DMS79 treated with DMSO at 0.1 percent for 48 hours (cell line): ENCODE data around the gene GALNT2.
A peak's percentile ranks its signal among the peaks of the same experiment; 100 is the strongest.

Source experiments
- DNase-seq: peaks from one replicate; lab custom pipeline; 2025; lab: John Stamatoyannopoulos, UW

Gene GALNT2

GRCh38 chr1:230112782-230113181 lies 45.7 kb downstream of the GALNT2 start:
- peak; percentile 49 for DNase-seq

GRCh38 chr1:230113235-230113592 lies 46.2 kb downstream of the GALNT2 start:
- DNase-seq: peak; percentile 42

- peak; percentile 42 for DNase-seq
These were observed 46.7 kb downstream of the GALNT2 start for GRCh38 chr1:230113593-230114236.

- no peak for DNase-seq
These were observed 47.2 kb downstream of the GALNT2 start for GRCh38 chr1:230114237-230114651.

- no peak for DNase-seq
These were observed 50.7 kb downstream of the GALNT2 start for GRCh38 chr1:230117694-230118093.

- DNase-seq: no peak
These were observed 52.3 kb downstream of the GALNT2 start for GRCh38 chr1:230119340-230119739.

- DNase-seq: no peak
These were observed 53.4 kb downstream of the GALNT2 start for GRCh38 chr1:230120289-230120920.

GRCh38 chr1:230120921-230121381 lies 53.9 kb downstream of the GALNT2 start:
- DNase-seq: no peak

- no peak for DNase-seq
These were observed 54.9 kb downstream of the GALNT2 start for GRCh38 chr1:230121950-230122349.

- no peak for DNase-seq
These were observed 55.6 kb downstream of the GALNT2 start for GRCh38 chr1:230122366-230123279.

GRCh38 chr1:230123280-230124185 lies 56.5 kb downstream of the GALNT2 start:
- no peak for DNase-seq

GRCh38 chr1:230124186-230125128 lies 57.4 kb downstream of the GALNT2 start:
- DNase-seq: peak; percentile 90

GRCh38 chr1:230125141-230125540 lies 58.1 kb downstream of the GALNT2 start:
- no peak for DNase-seq

- DNase-seq: no peak
These were observed 58.8 kb downstream of the GALNT2 start for GRCh38 chr1:230125640-230126528.

GRCh38 chr1:230126529-230127104 lies 59.6 kb downstream of the GALNT2 start:
- DNase-seq: no peak

GRCh38 chr1:230127105-230128054 lies 60.3 kb downstream of the GALNT2 start:
- DNase-seq: no peak

GRCh38 chr1:230128569-230129285 lies 61.7 kb downstream of the GALNT2 start:
- no peak for DNase-seq
